Neuronal stem cell (in vitro differentiated cells): ENCODE measurements around the gene AQP10.

Source experiments
- DNase-seq: peaks from one replicate; pipeline ENCODE4 v3.0.0-alpha.2; 2013; ENCODE audit warnings: low spot score
- H2AFZ ChIP-seq: one replicate; pipeline ENCODE4 v1.6.1; 2013; ENCODE audit warnings: mild to moderate bottlenecking, low read length, inconsistent platforms
- H2AK5ac ChIP-seq: 2 replicates; pipeline ENCODE4 v1.6.1; 2013; ENCODE audit warnings: low read depth, mild to moderate bottlenecking, inconsistent platforms, low read length, moderate library complexity, mixed read lengths
- H2BK120ac ChIP-seq: 2 replicates; pipeline ENCODE4 v1.6.1; 2013; ENCODE audit warnings: low read depth, mild to moderate bottlenecking, inconsistent platforms, low read length, moderate library complexity, mixed read lengths
- H2BK12ac ChIP-seq: one replicate; pipeline ENCODE4 v1.6.1; 2013; ENCODE audit warnings: low read length, inconsistent platforms
- H2BK15ac ChIP-seq: 2 replicates; pipeline ENCODE4 v1.6.1; 2013; ENCODE audit warnings: mild to moderate bottlenecking, low read length, inconsistent platforms, mixed read lengths
- H2BK5ac ChIP-seq: one replicate; pipeline ENCODE4 v1.6.1; 2013; ENCODE audit warnings: inconsistent platforms, mild to moderate bottlenecking, low read length, moderate library complexity
- H3K14ac ChIP-seq: one replicate; pipeline ENCODE4 v1.6.1; 2013; ENCODE audit warnings: low read length, inconsistent platforms
- H3K18ac ChIP-seq: 2 replicates; pipeline ENCODE4 v1.6.1; 2013; ENCODE audit warnings: low read length, inconsistent platforms
- H3K23ac ChIP-seq: 2 replicates; pipeline ENCODE4 v1.6.1; 2013; ENCODE audit warnings: low read depth, mild to moderate bottlenecking, mixed read lengths, low read length, inconsistent platforms; ENCODE audit not compliant: poor library complexity
- H3K27ac ChIP-seq: replicated peaks from 3 replicates; pipeline ENCODE4 v1.5.1; 2013; ENCODE audit warnings: low read length, inconsistent platforms
- H3K27me3 ChIP-seq, 3 experiments: 2 replicates each; pipeline ENCODE4 v1.6.1; 2013; ENCODE audit warnings: low read length in 3 of 3, mild to moderate bottlenecking in 2 of 3, inconsistent platforms in 1 of 3, low read depth in 1 of 3, mixed read lengths in 1 of 3, moderate library complexity in 1 of 3; ENCODE audit not compliant: control insufficient read depth in 3 of 3, insufficient read depth in 3 of 3
- H3K36me3 ChIP-seq, 2 donors: replicated peaks in 1 of 2; 2 replicates each; pipeline ENCODE4 v1.6.1; 2013; ENCODE audit warnings: low read length in 2 of 2; ENCODE audit not compliant: control insufficient read depth in 2 of 2, insufficient read depth in 2 of 2
- H3K4ac ChIP-seq: 2 replicates; pipeline ENCODE4 v1.6.1; 2013; ENCODE audit warnings: inconsistent platforms, mild to moderate bottlenecking, low read length, moderate library complexity
- H3K4me1 ChIP-seq, 2 donors: 1 replicate in 1 of 2; 2 replicates in 1 of 2; pipeline ENCODE4 v1.6.1; 2013; ENCODE audit warnings: low read length in 2 of 2, low read depth in 1 of 2; ENCODE audit not compliant: control insufficient read depth in 2 of 2, insufficient read depth in 1 of 2
- H3K4me2 ChIP-seq: one replicate; pipeline ENCODE4 v1.6.1; 2013; ENCODE audit warnings: mild to moderate bottlenecking, low read length, inconsistent platforms; ENCODE audit not compliant: insufficient read depth, poor library complexity, severe bottlenecking
- H3K4me3 ChIP-seq, 2 donors: 2 replicates each; pipeline ENCODE4 v1.5.1; 2013; ENCODE audit warnings: low read length in 2 of 2, mild to moderate bottlenecking in 2 of 2, inconsistent platforms in 1 of 2, moderate library complexity in 1 of 2
- H3K79me1 ChIP-seq: one replicate; pipeline ENCODE4 v1.6.1; 2013; ENCODE audit warnings: low read depth, mild to moderate bottlenecking, inconsistent platforms, low read length, moderate library complexity
- H3K9ac ChIP-seq: one replicate; pipeline ENCODE4 v1.6.1; 2013; ENCODE audit warnings: mild to moderate bottlenecking, low read depth, low read length, inconsistent platforms; ENCODE audit not compliant: poor library complexity
- H3K9me3 ChIP-seq, 2 donors: replicated peaks in 1 of 2; 2 replicates each; pipeline versions ENCODE3 to v1.6.1; 2013; ENCODE audit warnings: low read length in 2 of 2, mild to moderate bottlenecking in 2 of 2, inconsistent platforms in 1 of 2, low read depth in 1 of 2, mixed read lengths in 1 of 2, moderate library complexity in 1 of 2; ENCODE audit not compliant: control insufficient read depth in 2 of 2, insufficient read depth in 1 of 2
- H4K8ac ChIP-seq: one replicate; pipeline ENCODE4 v1.6.1; 2013; ENCODE audit warnings: low read depth, mild to moderate bottlenecking, inconsistent platforms, low read length, moderate library complexity
- H4K91ac ChIP-seq: one replicate; pipeline ENCODE4 v1.6.1; 2013; ENCODE audit warnings: low read length, low read depth, mild to moderate bottlenecking, inconsistent platforms; ENCODE audit not compliant: poor library complexity
- WGBS, 2 donors: extraction: QIAGEN DNeasy Blood & Tissue Kit; methylation state at CpG; one replicate each; pipeline ENCODE4 v1.1.7; 2013; ENCODE audit warnings: missing lambda C conversion rate in 2 of 2, mixed read lengths in 1 of 2; ENCODE audit not compliant: insufficient read length in 2 of 2, insufficient replicate concordance in 1 of 2; ENCODE audit errors: extremely low coverage in 2 of 2; 5-methylcytosine and 5-hydroxymethylcytosine counted together

AQP10 gene

GRCh38 chr1:154323493-154323892 is 2.6 kb downstream of the AQP10 start:
- no CpG with 5 or more reads among the region's 7 CpGs for WGBS, 2 donors
- Histone ChIP-seq H3K4ac (no peak overlapping the region), H3K9me3 (no peaks in the 10 kb centered on the region), H2BK120ac (peak overlapping the region; percentile 82), H2BK12ac (no peak overlapping the region), H3K18ac (no peak overlapping the region), H3K23ac (peak overlapping the region; percentile 57), H2AK5ac (no peak overlapping the region), H2AFZ (no peak overlapping the region), H3K4me3 (no peak overlapping the region), H3K4me2 (no peak overlapping the region), H4K8ac (no peak overlapping the region), H3K79me1 (peaks cover 6% of the 10 kb centered on the region), H2BK15ac (peak overlapping the region; percentile 44), H2BK5ac (no peak overlapping the region), H3K36me3 (peaks cover 0 to 8% of the 10 kb centered on the region in 2 donors), H4K91ac (no peak overlapping the region), H3K4me1 (peaks cover 7 to 18% of the 10 kb centered on the region in 2 donors), H3K27me3 (peaks cover 0 to 19% (median 0%) of the 10 kb centered on the region in 3 experiments), H3K9ac (peak overlapping the region; percentile 15), H3K27ac (no peak overlapping the region), H3K14ac (no peak overlapping the region)
- no peak for DNase-seq

DNA sequence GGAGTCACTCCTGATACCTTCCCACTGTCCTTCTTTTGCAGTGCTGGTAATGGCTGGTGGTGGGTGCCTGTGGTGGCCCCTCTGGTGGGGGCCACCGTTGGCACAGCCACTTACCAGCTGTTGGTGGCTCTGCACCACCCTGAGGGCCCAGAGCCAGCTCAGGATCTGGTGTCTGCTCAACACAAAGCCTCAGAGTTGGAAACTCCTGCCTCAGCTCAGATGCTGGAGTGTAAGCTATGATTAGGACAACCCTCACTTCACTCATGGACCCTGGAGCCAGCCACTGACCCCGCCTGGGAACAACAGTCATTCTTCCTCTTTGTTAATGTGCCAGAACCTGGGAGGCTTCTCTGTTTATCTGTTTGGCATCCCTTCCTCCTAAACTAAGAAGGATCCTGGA is 3.3 kb downstream of the AQP10 start:
- no CpG with 5 or more reads among the region's 2 CpGs for WGBS, 2 donors
- Histone ChIP-seq H3K23ac (no peak overlapping the region), H3K4me2 (no peak overlapping the region), H2AFZ (peak overlapping the region; percentile 99), H2BK120ac (no peak overlapping the region), H4K91ac (no peak overlapping the region), H2BK12ac (no peak overlapping the region), H3K18ac (no peak overlapping the region), H3K4ac (no peak overlapping the region), H3K4me3 (peak overlapping the region in 1 of 2 donors; percentile 68), H2BK5ac (no peak overlapping the region), H3K9me3 (no peaks in the 10 kb centered on the region), H3K27ac (no peak overlapping the region), H4K8ac (no peak overlapping the region), H3K14ac (no peak overlapping the region), H3K9ac (no peak overlapping the region), H2AK5ac (peak overlapping the region; percentile 20), H3K36me3 (peaks cover 0 to 8% of the 10 kb centered on the region in 2 donors), H2BK15ac (no peak overlapping the region), H3K79me1 (peaks cover 6% of the 10 kb centered on the region), H3K4me1 (peaks cover 7 to 19% of the 10 kb centered on the region in 2 donors), H3K27me3 (peaks cover 0 to 19% (median 0%) of the 10 kb centered on the region in 3 experiments)
- DNase-seq: no peak

GRCh38 chr1:154324669-154325582 is 4.0 kb downstream of the AQP10 start, which contains the start of gene ATP8B2:
TSS of gene ATP8B2 (plus strand) at chr1:154325525. CDS start at chr1:154328142, 2,617 bp downstream.
- Histone ChIP-seq H3K79me1 (peaks cover 8% of the 10 kb centered on the region), H2BK15ac (peak within 1 kb of the TSS; percentile 59), H3K23ac (peak within 1 kb of the TSS; percentile 44), H3K4me3 (peak within 1 kb of the TSS; percentile 68 to 93), H3K27ac (peak within 1 kb of the TSS; percentile 63), H3K4me2 (peak within 1 kb of the TSS; percentile 92), H2BK12ac (peak within 1 kb of the TSS; percentile 82), H3K14ac (peak within 1 kb of the TSS; percentile 77), H3K9ac (peak within 1 kb of the TSS; percentile 94), H3K36me3 (peaks cover 0 to 14% of the 10 kb centered on the region in 2 donors), H2BK120ac (peak within 1 kb of the TSS; percentile 36), H4K91ac (no peak within 1 kb of the TSS), H2AFZ (peak within 1 kb of the TSS; percentile 99), H3K4ac (no peak within 1 kb of the TSS), H2BK5ac (peak within 1 kb of the TSS; percentile 90), H3K4me1 (peaks cover 7 to 25% of the 10 kb centered on the region in 2 donors), H3K27me3 (peaks cover 0 to 19% (median 0%) of the 10 kb centered on the region in 3 experiments), H3K18ac (peak within 1 kb of the TSS; percentile 98), H3K9me3 (no peaks in the 10 kb centered on the region), H4K8ac (no peak within 1 kb of the TSS), H2AK5ac (peak within 1 kb of the TSS; percentile 77)
- no CpG with 5 or more reads among the region's 56 CpGs for WGBS, 2 donors
- DNase-seq: peak; percentile 82
